Measurements from ENCODE around the gene KRT1. TPM values are rescaled to one million over a fixed set of nuclear protein-coding genes. Genes with fewer than 3 reads are reported as not detected.

The KRT1 gene
- total RNA-seq, 4 donors from 2014 or later = not detected

DNA sequence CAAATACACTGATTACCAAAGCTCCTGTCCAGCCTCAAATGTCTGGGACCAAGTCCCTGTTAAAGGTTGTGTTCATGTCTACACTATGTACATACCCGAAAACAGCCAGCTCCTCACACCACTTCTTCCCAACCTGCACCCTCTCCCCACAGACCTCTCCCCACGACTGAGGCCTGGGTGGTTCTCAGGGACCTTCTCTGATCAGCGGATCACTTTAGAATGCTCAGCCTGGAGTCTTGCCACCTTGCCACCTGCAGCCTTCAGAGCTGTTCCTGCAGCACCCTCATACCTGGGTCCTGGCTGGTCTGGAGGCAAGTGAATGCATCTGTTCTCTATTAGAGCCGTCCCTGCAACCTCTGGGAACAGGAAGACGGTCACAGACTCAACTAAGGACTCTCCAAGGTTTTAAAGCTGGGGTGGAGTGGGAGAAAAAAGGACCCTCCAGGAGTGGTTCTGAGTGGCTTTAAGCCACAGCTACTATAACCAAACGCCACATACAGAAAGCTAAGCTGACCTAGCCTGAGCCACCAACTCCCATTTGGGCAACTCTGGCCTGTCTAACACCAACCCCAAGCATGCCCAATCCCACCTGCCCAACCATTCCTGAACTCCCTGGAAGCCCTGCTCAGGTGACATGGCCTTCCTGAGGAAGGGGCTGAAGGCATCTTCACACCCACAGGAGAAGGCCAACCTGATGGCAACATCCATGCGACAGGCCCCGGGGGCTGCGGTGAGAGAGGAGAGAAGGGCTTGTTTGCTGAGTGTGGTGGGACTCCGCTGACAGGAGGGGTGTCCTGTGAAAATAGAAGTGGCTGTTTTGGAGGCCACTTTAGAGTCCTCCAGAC is 36.8 kb downstream of the KRT1 start:
- WGBS = 89% methylated on average over 10 of the region's 10 CpGs
- intact Hi-C loops (cut with DNase I) = no loop called here
- peak; percentile 60 for DNase-seq (ENCODE audit: extremely low spot score)
- Histone ChIP-seq H3K36me3 (no peaks in the 10 kb centered on the region), H3K27me3 (peaks cover 0 to 15% (median 0%) of the 10 kb centered on the region in 4 donors), H3K9me3 (no peaks in the 10 kb centered on the region), H3K4me3 (no peak overlapping the region), H3K27ac (replicated peaks in 1 of 4) (no peak overlapping the region), H3K4me1 (no peaks in the 10 kb centered on the region)
- TF ChIP-seq EP300 (IDR thresholded peaks at IDR 0.05) (no peak), POLR2AphosphoS5 (IDR thresholded peaks at IDR 0.05) (no peak)

DNA sequence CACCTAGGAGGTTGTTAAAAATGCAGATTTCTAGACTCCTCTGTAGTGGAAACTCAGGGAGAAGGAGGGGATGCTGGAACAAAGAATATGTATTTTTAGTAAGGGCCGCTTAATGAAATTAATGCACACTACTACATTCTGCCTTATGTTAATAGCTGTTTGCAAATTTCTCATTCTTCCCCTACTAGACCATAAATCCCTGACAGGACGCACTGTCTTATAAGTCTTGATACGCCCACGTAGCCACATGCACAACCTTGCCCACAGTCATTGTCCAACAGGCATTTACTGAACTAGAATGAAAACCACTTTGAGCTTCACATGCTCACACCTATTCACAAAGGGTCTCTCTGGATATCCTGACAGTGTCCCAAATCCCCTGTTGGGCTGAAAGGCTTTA is 38.7 kb downstream of the KRT1 start:
- H3K4me1 ChIP-seq = no peaks in the 10 kb centered on the region
- H3K27ac ChIP-seq (replicated peaks in 1 of 4) = no peak overlapping the region
- no peak for TF ChIP-seq EP300 (IDR thresholded peaks at IDR 0.05)
- no peak for TF ChIP-seq POLR2A (IDR thresholded peaks at IDR 0.05; ENCODE audit: low read depth)
- no peak for TF ChIP-seq POLR2AphosphoS5 (IDR thresholded peaks at IDR 0.05)
- TF ChIP-seq CTCF (IDR thresholded peaks at IDR 0.05) = no peak
- no peaks in the 10 kb centered on the region for H3K9me3 ChIP-seq
- intact Hi-C loops (cut with DNase I) = no loop called here
- no peak overlapping the region for H3K4me3 ChIP-seq
- peak; percentile 74 for DNase-seq (ENCODE audit: extremely low spot score)
- no peaks in the 10 kb centered on the region for H3K36me3 ChIP-seq
- whole genome bisulfite sequencing = 82% methylated on average over 4 of the region's 4 CpGs
- H3K27me3 ChIP-seq = peaks cover 0 to 15% (median 0%) of the 10 kb centered on the region in 4 donors

- H3K27me3 ChIP-seq = peaks cover 0 to 12% (median 0%) of the 10 kb centered on the region in 4 donors
- no peak overlapping the region for H3K27ac ChIP-seq (replicated peaks in 1 of 4)
- 75% methylated on average over 4 of the region's 4 CpGs for WGBS
- H3K4me3 ChIP-seq = no peak overlapping the region
- DNase-seq (ENCODE audit: extremely low spot score) = peak; percentile 89
- H3K36me3 ChIP-seq = no peaks in the 10 kb centered on the region
- H3K9me3 ChIP-seq = no peaks in the 10 kb centered on the region
- intact Hi-C loops (cut with DNase I) = no loop called here
- peaks cover 0 to 19% (median 14%) of the 10 kb centered on the region in 4 donors for H3K4me1 ChIP-seq
- TF ChIP-seq POLR2A (IDR thresholded peaks at IDR 0.05; ENCODE audit: low read depth) (no peak), EP300 (IDR thresholded peaks at IDR 0.05) (no peak), CTCF (IDR thresholded peaks at IDR 0.05) (no peak), POLR2AphosphoS5 (IDR thresholded peaks at IDR 0.05) (no peak)
Measured at GRCh38 chr12:52637299-52637698, 42.9 kb downstream of the KRT1 start.

DNA sequence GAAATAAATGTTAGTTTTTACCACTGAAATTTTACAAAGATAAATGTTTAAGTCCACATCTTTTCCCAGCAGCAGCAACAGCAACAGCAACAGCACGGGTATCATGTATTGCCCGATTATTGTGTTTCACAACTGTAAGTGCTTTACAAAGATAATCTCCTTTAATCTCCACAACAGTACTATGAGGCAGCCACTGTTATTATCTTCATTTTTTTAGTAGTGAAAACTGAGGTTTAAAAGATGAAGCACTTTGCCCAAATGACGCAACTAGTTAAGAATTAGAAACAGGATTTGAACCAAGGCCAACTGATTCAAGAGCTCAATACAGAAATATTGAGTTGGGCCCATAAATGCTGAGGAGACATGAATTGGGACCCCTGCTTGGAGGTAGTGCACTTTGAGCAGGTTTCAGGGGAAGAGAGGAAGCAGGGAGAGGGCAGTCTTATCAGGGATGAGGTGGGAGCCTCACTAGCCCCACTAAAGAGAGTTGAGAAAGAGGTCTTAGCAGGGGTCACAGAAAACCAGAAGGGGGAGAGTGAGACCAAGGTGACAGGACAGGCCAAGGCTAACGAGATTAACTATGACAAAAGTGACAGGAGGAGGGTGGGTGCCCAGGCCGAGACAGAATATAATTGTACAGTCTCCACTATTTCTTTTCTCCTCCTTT is 43.5 kb downstream of the KRT1 start:
- WGBS = 82% methylated on average over 5 of the region's 5 CpGs
- intact Hi-C loops (cut with DNase I) = no loop called here

DNA sequence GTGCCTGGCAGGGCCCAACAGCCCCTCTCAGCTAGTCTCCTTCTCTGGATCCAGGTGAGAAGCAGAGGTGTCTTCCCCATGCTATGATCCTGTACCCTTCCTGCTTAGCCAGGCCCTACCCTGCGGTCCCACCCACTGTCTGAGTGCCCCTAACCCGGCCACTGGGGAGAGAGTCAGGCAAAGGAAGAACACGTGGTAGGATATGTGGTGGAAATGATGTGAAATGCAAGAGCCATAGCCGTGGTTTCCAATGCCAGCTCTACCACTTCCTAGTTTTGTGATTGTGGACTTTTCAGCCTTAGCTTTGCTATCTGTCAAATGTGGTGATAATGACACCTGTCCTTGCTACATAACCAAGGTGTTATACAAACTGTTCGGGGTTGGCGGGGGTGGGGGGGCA is 44.0 kb downstream of the KRT1 start:
- H3K27ac ChIP-seq (replicated peaks in 1 of 4) = no peak overlapping the region
- TF ChIP-seq EP300 (IDR thresholded peaks at IDR 0.05) = no peak
- no peak for DNase-seq (ENCODE audit: extremely low spot score)
- no peak overlapping the region for H3K4me3 ChIP-seq
- no peaks in the 10 kb centered on the region for H3K36me3 ChIP-seq
- peaks cover 0 to 2% (median 0%) of the 10 kb centered on the region in 4 donors for H3K27me3 ChIP-seq
- intact Hi-C loops (cut with DNase I) = no loop called here
- H3K4me1 ChIP-seq = peaks cover 0 to 19% (median 14%) of the 10 kb centered on the region in 4 donors
- no peaks in the 10 kb centered on the region for H3K9me3 ChIP-seq
- WGBS = 74% methylated on average over 6 of the region's 6 CpGs

More for the DNA sequence above, 43.5 kb downstream of the KRT1 start:
- TF ChIP-seq EP300 (IDR thresholded peaks at IDR 0.05) = no peak
- Histone ChIP-seq H3K4me1 (peaks cover 0 to 19% (median 14%) of the 10 kb centered on the region in 4 donors), H3K27me3 (peaks cover 0 to 6% (median 0%) of the 10 kb centered on the region in 4 donors), H3K36me3 (no peaks in the 10 kb centered on the region), H3K4me3 (no peak overlapping the region), H3K9me3 (no peaks in the 10 kb centered on the region), H3K27ac (replicated peaks in 1 of 4) (no peak overlapping the region)
- DNase-seq (ENCODE audit: extremely low spot score) = peak; percentile 50

Measured in esophagus muscularis mucosa (tissue), 4 donors.